Measurements from ENCODE around the gene RAB40C. TPM values are rescaled to one million over a fixed set of nuclear protein-coding genes. Genes with fewer than 3 reads are reported as not detected.

The RAB40C gene
- total and polyA plus RNA-seq, 10 of the 15 experiments (the other 5 are each of a cell fraction or from before 2014, with no cell fraction given), result 0.06 to 12.8 (median 4.6) TPM

GRCh38 chr16:627454-628239, 37.8 kb downstream of the RAB40C start:
- H3K9ac ChIP-seq (ENCODE audit: control insufficient read depth, insufficient read depth, low read length), result no peak overlapping the region
- H3K4me3 ChIP-seq, result no peak overlapping the region
- SMC1A ChIA-PET (ENCODE audit: uncharacterized antibody, unreplicated experiment), result no interaction called here
- in situ Hi-C loops (cut with MboI) (no loop called here), intact Hi-C loops (cut with micrococcal nuclease; ENCODE audit: unreplicated experiment) (no loop called here)
- H3K27ac ChIP-seq (ENCODE audit: control insufficient read depth, insufficient read depth), result no peak overlapping the region
- CTCF ChIA-PET, result no interaction called here
- TF ChIP-seq GATAD2B (conservative IDR thresholded peaks at IDR 0.05; ENCODE audit: low read depth) (no peak), HDAC6 (IDR thresholded peaks at IDR 0.05; ENCODE audit: unreplicated experiment) (no peak), MLLT1 (IDR thresholded peaks at IDR 0.05) (no peak), RCOR1 (conservative IDR thresholded peaks at IDR 0.05; ENCODE audit: low read depth, low read length) (no peak), CBX3 (IDR thresholded peaks at IDR 0.05; ENCODE audit: borderline replicate concordance, low read depth) (no peak), CEBPZ (IDR thresholded peaks at IDR 0.05; ENCODE audit: low read depth, low read length) (no peak), FOXM1 (IDR thresholded peaks at IDR 0.05; ENCODE audit: low read depth, low read length) (no peak)
- TF ChIP-seq, protein P1, sequence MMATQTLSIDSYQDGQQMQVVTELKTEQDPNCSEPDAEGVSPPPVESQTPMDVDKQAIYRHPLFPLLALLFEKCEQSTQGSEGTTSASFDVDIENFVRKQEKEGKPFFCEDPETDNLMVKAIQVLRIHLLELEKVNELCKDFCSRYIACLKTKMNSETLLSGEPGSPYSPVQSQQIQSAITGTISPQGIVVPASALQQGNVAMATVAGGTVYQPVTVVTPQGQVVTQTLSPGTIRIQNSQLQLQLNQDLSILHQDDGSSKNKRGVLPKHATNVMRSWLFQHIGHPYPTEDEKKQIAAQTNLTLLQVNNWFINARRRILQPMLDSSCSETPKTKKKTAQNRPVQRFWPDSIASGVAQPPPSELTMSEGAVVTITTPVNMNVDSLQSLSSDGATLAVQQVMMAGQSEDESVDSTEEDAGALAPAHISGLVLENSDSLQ (IDR thresholded peaks at IDR 0.05), result no peak
- RAD21 ChIA-PET (ENCODE audit: unreplicated experiment), result no interaction called here
- ATAC-seq (no peak), FAIRE-seq (no peak), DNase-seq (ENCODE audit: low read depth, low spot score) (no peak)
- no peaks in the 10 kb centered on the region for H3K4me1 ChIP-seq (ENCODE audit: control insufficient read depth, insufficient read depth, low read length)
- no peak overlapping the region for H3K4me2 ChIP-seq (ENCODE audit: control insufficient read depth, insufficient read depth)
- no peaks in the 10 kb centered on the region for H3K79me2 ChIP-seq (ENCODE audit: control insufficient read depth, insufficient read depth, low read length)
- no peaks in the 10 kb centered on the region; a peak in 1 of 4 replicates for H3K36me3 ChIP-seq (ENCODE audit: control insufficient read depth in 2 of 2, insufficient read depth in 2 of 2, low read length in 1 of 2)
- H3K9me3 ChIP-seq (replicated peaks; ENCODE audit: control insufficient read depth, insufficient read depth, low read length), result no peaks in the 10 kb centered on the region
- 92% methylated on average over 39 of the region's 50 CpGs for WGBS (ENCODE audit: insufficient coverage, insufficient replicate concordance, low lambda C conversion rate, missing lambda C conversion rate)
- no peaks in the 10 kb centered on the region for H3K27me3 ChIP-seq (replicated peaks in 1 of 2; ENCODE audit: control insufficient read depth in 2 of 2, insufficient read depth in 2 of 2, low read length in 1 of 2)
- BruUV-seq (replicated peaks), result no TSS peak
- POLR2A ChIA-PET, result no interaction called here
- no peak overlapping the region for H2AFZ ChIP-seq (ENCODE audit: control insufficient read depth, low read depth, low read length)
- H4K20me1 ChIP-seq (ENCODE audit: control insufficient read depth, insufficient read depth), result no peaks in the 10 kb centered on the region; the same call in 1 of the 2 replicates
